GM12874 (cell line): ENCODE measurements around the gene EIF2B1.

Source experiments
- TF ChIP-seq, protein P1 (sequence below): IDR thresholded peaks from 2 replicates; pipeline ENCODE4 v1.5.1; 2011; ENCODE audit warnings: low read depth, mild to moderate bottlenecking, control low read depth, low read length, moderate library complexity; ENCODE audit not compliant: insufficient read depth

The EIF2B1 gene

DNA sequence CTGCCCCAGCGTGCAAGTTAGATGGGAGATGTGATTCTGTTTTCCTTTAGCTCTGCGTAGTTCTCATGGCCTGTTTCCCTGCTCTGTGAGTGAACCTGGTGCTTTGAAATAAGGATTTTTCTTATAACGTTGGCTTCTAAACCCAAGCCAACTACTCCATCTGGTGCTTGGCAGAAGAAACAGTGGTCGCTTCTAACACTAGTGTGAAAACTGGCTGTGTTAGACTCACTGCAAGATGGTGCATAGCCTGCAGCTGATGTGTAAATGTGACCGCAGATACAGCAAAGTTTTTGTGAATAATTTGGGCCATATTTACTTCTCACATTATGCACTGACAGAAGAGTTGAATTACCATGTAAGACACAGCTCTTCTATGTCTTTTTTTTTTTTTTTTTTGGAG lies 12.4 kb upstream of the EIF2B1 start:
- TF ChIP-seq, protein P1, sequence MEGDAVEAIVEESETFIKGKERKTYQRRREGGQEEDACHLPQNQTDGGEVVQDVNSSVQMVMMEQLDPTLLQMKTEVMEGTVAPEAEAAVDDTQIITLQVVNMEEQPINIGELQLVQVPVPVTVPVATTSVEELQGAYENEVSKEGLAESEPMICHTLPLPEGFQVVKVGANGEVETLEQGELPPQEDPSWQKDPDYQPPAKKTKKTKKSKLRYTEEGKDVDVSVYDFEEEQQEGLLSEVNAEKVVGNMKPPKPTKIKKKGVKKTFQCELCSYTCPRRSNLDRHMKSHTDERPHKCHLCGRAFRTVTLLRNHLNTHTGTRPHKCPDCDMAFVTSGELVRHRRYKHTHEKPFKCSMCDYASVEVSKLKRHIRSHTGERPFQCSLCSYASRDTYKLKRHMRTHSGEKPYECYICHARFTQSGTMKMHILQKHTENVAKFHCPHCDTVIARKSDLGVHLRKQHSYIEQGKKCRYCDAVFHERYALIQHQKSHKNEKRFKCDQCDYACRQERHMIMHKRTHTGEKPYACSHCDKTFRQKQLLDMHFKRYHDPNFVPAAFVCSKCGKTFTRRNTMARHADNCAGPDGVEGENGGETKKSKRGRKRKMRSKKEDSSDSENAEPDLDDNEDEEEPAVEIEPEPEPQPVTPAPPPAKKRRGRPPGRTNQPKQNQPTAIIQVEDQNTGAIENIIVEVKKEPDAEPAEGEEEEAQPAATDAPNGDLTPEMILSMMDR: no peak

GRCh38 chr12:123645380-123645779 lies 11.9 kb upstream of the EIF2B1 start:
- TF ChIP-seq, protein P1: no peak

DNA sequence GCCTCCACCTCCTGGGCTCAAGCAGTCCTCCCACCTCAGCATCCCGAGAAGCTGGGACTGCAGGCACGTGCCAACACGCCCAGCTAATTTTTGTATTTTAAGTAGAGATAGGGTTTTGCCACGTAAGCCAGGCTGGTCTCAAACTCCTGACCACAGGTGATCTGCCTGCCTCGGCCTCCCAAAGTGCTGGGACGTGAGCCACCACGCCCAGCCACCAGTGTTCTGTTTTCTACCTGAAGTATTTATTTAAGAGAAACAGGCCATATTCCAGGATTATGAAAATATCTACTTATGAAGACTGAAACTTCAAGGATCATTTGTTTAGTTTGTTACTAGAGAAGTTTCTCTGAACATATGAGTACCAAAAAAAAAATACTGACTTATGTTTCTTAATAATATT lies 10.4 kb upstream of the EIF2B1 start:
- TF ChIP-seq, protein P1: no peak

- TF ChIP-seq, protein P1: no peak
These were observed 666 bp upstream of the EIF2B1 start for GRCh38 chr12:123634142-123634561.

DNA sequence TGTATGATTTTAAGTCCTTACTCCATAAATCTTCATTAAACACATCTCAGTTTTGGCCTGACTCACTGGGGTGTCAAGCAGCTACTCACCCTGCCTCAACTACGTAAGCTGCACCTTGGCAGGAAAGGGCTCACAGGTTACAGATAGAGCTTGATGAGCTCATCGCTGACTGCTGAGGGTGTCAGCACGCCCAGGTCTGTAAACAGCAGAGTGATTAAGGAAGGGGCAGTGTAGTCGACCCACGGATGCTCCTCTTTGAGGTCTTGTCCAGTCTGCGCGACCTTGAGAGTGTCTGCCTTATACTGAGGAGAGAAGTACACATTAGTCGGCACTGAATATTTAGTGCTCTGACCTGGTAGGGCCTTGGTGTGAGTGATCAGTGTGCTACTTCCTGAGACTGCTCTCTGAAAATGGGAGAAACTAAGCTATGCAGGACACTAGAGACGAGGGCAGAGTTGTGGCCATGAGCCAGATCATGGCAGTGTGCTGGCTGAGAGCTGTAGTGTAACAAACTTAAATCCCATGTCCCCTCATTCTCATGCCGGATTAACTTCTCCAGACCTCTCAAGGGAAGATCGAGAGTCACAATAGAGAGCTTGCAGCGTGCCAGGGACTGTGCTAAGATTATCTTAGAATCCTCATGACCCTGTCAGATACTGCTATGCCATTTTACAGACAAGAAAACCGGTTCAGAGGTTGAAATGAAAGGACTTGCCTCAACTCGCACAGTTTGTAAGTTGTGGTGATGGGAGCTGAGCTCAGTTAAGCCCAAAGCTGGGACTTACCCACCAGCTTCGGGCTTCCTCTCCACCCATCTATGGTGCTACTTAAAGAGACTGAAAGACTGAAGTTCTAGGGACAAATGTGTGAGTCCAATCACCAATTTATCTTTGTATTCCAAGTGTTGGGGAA lies 11.6 kb downstream of the EIF2B1 start:
- TF ChIP-seq, protein P1: no peak

GRCh38 chr12:123621101-123621500 lies 12.4 kb downstream of the EIF2B1 start:
- TF ChIP-seq, protein P1: no peak

DNA sequence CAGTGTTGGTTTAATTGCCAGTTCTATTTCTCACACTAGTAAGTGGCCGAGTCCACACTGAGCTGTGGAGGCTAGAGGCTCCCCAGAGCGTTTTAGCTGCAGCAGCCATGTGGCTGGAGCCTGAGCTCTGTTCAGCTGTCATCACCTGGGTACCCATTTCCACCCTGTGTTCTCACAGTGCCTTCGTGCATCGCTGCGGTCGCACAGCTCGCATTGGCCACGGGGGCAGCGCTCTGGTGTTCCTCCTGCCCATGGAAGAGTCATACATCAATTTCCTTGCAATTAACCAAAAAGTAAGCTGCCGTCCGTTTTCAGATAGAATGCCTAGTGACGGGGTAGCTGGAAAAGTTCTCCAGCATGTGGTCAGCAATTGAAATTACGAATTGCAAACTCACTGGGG lies 15.9 kb downstream of the EIF2B1 start:
- TF ChIP-seq, protein P1: no peak
